CD4-positive, alpha-beta T cell treated with Interleukin-2 at 100 ng/mL for 4 hours (primary cell): Measurements from ENCODE around the gene TMC3.

Experiments
- DNase-seq: peaks from one replicate; pipeline ENCODE4 v3.0.0-alpha.2; 2020; ENCODE audit warnings: low spot score

TMC3 gene

DNA sequence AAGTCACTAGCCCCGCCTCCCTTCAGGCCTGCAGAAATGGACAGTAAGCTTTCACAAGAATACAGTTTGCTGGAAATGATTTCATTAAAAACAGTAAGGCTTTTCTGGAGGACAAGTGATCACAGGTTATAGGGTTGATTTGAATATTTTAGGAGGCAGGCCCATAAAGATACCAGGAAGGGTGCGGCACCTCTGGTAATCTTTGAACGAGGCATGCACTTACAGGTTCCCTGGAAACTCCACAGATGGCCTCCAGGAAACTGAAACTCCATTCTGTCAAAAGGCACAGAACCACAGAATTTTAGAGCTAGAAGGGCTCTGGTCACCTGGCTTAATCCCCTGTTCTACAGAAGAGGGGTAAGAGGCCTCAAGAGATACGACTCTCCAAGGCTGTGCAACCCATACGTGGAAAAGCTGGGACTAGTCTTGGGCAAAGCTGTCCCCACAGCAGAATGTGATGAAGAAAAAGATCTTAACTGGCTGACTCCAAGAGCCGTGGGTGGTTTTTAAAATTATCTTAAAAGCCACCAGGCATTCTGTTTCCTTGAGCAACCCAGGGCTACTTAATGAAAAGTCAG lies 51.2 kb downstream of the TMC3 start:
- DNase-seq = no peak

- no peak for DNase-seq
These were observed 52.3 kb downstream of the TMC3 start for GRCh38 chr15:81321667-81322066.

DNA sequence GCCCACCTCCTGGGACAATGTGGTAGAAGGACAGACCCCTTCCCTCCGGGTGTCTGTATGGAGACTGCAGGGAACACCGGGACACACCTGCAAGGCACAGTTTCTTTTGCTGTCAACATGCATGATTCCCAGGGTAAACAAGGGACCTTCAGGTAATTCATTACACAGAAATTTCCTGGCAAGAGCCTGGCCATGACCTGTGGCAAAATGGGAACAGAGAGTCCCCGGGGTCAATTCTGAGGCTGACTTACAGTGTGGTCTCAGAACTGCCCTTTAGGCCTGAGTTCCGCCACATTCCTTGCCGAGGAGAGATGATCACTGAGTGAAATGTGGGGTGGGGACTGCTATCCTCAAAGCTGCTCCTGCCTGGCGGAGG lies 56.4 kb downstream of the TMC3 start:
- DNase-seq = no peak

DNA sequence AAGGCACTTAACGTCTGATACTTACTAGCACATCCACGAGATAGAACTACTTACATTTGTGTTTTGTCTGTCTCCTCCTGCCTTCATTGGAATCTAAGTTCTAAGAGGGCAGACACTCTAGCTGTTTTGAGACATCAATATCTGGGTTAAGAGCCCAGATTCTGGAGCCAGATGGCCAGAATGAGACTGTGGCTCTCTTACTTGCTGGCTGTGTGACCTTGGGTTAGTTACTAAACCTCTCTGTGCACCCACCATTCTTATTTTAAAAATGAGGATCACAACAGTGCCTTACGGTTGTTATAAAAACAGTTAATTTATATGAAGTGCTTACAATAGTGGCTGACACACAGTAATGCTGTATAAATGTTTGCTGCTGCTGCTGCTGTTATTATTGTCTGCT lies 57.7 kb downstream of the TMC3 start:
- DNase-seq = no peak

- no peak for DNase-seq
These were observed 58.4 kb downstream of the TMC3 start for GRCh38 chr15:81315452-81316175.

DNA sequence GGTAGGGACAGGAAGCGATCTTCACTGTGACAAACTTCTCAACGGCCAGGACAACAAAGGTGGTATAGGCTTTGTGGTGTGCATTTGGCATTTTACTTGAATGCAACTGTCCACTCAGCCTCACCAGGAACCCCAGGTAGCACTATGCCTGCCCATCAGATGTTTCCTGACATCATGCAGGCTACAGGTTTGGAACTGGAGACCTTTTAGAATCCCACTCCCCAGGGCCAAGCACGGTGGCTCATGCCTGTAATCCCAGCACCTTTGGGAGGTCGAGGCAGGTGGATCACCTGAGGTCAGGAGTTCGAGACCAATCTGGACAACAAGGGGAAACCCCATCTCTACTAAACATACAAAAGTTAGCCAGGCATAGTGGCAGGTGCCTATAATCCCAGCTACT lies 59.6 kb downstream of the TMC3 start:
- DNase-seq = no peak

DNA sequence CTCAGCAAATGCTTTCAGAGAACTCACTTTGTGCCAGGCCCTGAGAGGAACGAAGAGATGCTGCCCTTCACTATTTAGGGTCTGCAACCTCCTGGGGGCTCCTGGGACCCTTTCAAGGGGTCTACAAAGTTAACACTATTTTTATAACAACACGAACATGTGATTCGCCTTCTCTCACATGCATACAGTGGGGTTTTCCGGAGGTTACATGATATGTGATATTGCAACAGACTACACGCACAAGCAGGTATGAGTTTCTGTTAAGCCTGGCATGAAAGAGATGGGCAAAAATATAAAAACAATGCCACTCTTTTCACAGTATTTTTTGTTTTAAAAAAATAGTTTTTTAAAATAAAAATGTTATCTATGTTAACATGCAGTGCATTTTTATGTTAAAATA lies 60.3 kb downstream of the TMC3 start:
- no peak for DNase-seq

- DNase-seq = no peak
These were observed 61.0 kb downstream of the TMC3 start for GRCh38 chr15:81312790-81313543.

DNA sequence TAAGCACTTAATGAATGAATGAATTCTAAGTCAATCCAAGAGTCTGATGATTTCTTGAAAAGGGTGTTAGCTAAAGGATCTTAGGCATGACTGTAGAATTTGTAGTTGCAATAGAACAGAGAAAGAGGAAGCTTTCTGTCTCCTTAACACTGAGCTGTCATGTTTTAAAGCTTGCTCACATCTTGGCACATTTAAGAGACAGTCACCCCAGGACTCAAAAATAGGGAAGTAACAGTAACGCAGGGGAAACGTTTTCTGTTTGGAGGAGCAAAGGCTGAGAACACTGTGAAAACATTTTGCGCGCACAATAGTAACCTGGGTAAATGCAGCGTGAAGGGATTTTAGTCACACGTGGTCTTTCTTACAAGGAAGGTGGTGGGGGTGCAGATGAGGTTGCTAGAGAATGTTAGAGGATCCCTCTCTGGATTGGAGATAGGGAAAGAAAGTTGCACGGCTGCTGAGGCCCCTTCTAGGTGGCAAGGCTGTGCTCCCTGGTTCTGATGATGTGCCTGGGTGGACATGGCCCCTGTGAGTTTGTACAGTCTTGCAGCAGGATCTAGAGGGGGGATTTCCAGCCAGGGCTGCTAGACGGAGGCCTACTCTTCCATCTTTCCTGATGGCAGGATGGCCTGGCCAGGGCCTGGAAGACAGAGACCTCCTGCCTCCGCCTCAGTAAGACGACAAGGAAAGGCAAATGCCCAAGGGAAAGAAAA lies 62.1 kb downstream of the TMC3 start:
- no peak for DNase-seq

DNA sequence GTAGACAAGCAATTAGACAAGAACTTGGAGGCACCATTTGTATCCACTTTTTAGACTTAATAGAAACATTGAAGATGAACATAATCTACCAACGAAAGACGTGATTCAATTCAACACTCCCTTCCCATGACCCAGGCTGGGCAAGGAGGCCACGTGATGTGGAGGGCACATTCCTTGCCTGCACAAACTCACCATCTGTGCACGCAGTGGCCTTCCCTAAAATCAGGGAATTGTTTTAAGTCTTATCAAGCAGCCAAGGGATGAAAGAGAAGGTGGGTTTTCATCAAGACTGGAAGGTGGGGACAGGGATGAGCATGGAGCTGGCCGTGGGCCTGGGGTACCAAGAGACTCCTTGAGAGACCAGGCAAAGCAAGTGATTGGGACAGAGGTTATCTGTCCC lies 63.5 kb downstream of the TMC3 start:
- DNase-seq = no peak

GRCh38 chr15:81309647-81310450 lies 64.2 kb downstream of the TMC3 start:
- DNase-seq = no peak

DNA sequence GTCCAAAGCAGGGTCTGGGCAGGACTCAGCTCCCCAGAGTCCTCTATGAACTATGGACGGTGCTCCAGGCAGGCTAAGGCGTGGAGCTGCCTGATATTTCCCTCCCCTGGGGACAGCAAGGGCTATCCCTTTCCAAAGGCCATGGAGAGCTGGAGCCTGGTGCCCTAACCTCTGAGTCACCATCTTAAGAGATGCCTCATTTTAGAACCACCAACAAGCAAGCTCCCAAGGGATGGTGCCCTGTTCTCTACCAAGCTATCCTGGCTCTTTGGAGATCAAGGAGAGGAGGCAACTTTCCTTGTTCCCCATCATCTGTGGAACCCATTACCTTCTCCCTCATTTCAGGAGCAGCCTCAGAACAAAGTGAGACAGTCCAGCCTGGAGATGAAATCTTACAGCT lies 65.8 kb downstream of the TMC3 start:
- DNase-seq = no peak

GRCh38 chr15:81304226-81304625 lies 69.8 kb downstream of the TMC3 start:
- no peak for DNase-seq

- DNase-seq = peak; percentile 38
These were observed 70.5 kb downstream of the TMC3 start for GRCh38 chr15:81303244-81304225.

DNA sequence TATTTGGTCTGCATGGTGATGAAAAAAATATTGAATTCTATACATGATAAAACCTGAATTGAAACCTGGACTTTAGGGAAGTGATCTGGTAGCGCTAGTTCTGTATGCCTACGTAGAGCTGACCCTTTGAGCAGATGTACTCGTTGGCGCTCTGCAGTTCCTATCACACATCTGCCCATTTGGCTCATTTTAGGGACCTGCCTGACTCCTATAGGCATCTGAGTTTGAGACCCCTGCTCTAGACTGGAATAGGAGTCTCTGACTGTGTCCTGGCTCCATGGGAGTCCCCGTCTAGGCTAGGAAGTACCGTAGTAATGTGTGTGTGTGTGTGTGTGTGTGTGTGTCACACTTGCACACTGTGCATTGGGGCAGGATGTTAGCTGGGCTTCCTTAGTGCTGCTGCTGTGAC lies 71.3 kb downstream of the TMC3 start:
- DNase-seq = no peak

- no peak for DNase-seq
These were observed 72.1 kb downstream of the TMC3 start for GRCh38 chr15:81301815-81302399.

- no peak for DNase-seq
These were observed 72.6 kb downstream of the TMC3 start for GRCh38 chr15:81301385-81301784.

DNA sequence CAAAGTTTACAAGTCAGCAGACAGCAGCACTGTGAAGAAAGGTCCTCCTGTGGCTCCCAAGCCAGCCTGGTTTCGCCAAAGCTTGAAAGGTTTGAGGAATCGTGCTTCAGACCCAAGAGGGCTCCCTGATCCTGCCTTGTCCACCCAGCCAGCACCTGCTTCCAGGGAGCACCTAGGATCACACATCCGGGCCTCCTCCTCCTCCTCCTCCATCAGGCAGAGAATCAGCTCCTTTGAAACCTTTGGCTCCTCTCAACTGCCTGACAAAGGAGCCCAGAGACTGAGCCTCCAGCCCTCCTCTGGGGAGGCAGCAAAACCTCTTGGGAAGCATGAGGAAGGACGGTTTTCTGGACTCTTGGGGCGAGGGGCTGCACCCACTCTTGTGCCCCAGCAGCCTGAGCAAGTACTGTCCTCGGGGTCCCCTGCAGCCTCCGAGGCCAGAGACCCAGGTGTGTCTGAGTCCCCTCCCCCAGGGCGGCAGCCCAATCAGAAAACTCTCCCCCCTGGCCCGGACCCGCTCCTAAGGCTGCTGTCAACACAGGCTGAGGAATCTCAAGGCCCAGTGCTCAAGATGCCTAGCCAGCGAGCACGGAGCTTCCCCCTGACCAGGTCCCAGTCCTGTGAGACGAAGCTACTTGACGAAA lies 74.3 kb downstream of the TMC3 start:
- no peak for DNase-seq

- no peak for DNase-seq
These were observed 74.9 kb downstream of the TMC3 start for GRCh38 chr15:81299156-81299555.

GRCh38 chr15:81298611-81299010 lies 75.4 kb downstream of the TMC3 start:
- DNase-seq = no peak
